CD4-positive, alpha-beta T cell treated with Interleukin-6 at 100 ng/mL for 8 hours (primary cell): ENCODE data around the gene AMOTL2.

Experiments
- DNase-seq: peaks from one replicate; pipeline ENCODE4 v3.0.0-alpha.2; 2020; ENCODE audit warnings: mixed read lengths, low spot score

AMOTL2 gene

DNA sequence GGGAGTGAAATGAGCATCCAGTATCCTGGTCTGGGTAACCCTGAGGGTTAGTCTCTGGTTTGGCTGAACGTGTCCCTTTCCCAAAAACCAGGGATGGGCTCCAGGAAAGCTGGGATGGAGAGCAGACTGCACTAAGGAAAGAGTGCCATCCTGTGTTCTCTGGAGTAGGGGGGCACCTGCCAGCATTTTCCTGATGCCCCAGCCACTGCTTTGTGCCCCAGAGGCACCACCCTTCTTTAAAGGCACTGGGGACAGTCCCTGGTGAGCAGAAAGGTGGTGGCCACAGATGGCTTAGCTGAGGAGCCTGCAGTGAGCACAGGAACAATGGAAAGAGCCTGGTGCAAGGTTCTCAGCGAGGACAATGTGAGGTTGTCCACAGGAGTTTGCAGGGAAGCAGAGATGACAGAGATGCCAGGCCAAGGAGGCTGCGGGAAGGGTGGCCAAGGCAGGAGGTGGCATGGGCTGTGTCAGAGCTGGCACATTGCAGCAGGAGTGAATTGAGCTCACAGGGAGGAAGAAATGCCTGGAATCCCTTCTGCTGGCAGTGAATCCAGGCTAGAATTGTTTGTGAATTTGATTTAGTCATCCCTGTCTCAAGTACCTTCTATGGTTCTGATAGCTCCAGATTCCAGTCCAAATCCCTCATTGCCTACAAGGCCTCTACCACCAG, 39.9 kb downstream of the AMOTL2 start:
- DNase-seq, result no peak

DNA sequence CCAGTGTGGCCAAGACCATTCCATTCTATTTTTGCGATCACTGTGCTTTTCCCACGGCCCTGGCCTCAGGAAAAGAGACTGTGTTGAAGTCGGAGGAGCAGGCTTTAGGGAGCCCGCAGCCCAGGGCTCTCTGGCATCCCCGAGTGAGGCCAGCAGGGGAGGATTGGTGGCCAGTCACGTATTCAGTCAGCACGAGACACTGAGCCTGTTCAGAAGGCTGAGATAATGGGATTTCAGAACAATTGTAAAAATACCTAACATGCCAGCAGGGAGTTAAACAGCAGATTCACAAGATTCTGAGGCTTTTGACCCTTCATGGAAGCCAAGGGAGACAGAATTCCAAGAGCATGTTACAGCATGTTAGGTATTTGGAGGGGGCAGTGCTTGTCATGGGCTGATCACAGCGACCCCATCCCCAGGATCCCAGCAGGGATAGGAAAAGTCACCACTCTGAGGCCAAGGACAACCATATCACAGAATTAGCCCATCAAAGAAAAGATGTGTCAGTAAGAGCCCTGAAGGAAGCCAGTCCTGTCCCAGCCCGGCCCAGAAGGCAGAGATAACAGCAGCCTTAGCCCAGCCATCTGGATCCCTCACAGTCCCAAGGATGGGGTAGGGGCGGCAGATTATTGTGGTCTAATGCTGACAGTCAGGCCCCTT, 40.6 kb downstream of the AMOTL2 start:
- no peak for DNase-seq

DNA sequence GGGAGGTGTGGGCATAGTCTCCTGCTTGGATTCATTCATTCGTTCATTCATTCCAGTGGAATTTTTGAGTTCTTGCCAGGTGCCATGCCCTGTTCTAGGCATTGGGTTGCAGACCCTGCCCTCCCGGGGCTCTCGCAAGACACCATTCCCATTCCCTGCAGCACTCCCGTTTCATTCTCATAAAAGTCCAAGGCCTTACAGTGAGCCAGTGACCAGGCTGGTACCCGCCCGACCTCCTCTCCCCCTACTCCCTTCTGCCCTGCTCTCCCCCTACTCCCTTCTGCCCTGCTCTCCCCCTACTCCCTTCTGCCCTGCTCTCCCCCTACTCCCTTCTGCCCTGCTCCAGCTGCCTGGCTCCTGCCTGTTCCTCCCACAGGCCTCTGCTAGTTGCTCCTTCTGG, 41.9 kb downstream of the AMOTL2 start:
- no peak for DNase-seq

DNA sequence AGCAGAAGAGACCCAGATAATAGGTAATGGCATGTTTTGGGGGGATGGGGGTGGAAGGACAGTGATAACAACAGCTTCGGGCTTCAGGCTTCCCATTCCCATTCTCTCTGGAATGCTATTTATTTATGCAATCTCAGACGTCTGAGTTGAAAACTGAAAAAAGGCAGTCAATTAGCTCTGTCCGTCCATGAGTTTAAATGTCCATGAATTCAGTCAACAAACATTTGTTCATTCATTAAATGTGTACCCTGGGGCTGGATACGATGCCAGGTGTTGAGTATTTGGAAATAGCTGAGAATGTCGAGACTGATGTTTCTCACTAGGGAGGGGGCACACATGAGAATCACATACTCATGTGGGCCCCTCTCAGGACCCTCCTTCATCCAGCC, 42.4 kb downstream of the AMOTL2 start:
- DNase-seq, result no peak

DNA sequence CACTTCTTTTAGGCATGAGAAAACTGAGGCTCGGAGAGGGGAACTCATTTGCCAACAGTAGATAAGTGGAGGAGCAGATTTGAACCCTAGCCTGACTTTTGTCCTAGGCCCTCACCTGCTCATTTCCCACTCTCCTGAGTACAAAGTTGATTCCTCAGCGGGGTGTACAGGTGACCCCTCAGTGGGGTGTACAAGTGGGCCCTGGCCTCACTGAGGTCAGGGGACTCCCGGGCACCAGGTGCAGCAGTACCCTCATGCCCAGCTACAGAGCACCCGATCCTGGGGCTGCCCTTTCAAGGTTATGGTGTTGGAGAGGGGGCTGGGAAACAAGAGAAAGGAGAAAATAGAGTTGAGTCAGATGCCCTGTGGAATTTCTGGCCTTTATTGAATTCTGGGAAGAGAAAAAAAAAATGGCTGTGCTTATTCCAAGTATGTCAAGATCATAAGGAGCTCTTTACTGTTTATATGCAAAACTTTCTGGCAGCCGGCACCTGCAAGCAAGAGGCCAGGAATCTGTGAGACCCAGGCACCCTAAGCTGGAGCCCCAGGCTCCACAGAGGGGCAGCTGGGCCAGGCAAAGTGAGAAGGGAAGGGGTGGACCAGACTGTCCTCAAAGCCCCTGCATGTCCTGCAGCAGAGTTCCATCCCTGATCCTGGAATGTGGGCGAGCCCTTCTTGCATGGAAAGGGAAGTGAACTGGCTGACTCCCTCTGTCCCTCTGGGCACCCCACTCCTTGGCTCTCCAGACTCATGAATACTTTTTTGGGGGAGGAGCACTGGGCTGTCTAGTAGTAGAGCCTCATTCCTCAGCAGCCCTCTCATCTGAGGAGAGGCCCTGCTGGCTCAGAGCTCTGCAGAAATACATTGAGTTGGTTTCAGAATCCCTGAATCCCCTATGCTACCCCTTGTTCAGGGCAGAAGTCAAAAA, 43.1 kb downstream of the AMOTL2 start:
- no peak for DNase-seq

DNA sequence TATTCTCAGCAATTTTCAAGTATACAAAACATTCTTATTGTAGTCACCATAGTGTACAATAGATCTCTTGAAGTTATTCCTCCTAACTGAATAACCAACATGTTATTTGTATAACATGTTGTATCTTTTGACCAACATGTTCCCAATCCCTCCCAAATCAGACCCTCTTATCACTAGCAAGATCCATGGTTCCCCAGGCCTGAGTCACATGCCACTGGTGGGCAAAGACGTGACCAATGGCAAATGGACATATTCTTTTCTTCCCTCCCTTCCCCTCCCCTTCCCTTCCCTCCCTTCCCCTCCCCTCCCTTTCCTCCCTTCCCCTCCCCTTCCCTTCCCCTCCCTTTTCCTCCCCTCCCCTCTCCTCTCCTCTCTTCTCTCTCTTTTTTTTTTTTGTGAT, 45.4 kb downstream of the AMOTL2 start:
- no peak for DNase-seq

DNA sequence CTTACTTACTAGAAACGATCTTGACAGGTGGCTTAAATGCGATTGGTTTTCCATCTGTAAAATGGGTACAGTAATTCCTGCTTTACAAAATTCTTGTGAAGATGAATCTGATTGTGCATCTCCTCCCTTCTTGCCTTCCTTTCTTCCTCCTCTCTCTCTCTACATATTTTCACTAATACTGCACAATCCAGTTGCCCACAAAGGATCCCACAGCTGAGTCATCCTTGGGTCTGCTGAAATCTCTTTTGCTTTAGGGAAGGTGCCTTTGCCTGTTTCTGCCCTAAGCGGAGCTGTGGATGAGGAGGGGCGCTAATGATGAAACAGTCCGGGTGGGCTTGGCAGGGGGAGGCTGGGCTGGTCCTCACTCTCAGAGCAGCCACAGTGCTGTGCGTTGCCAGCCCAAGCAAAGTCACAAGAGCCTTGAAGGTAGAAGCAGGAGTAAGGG, 46.1 kb downstream of the AMOTL2 start:
- no peak for DNase-seq

DNA sequence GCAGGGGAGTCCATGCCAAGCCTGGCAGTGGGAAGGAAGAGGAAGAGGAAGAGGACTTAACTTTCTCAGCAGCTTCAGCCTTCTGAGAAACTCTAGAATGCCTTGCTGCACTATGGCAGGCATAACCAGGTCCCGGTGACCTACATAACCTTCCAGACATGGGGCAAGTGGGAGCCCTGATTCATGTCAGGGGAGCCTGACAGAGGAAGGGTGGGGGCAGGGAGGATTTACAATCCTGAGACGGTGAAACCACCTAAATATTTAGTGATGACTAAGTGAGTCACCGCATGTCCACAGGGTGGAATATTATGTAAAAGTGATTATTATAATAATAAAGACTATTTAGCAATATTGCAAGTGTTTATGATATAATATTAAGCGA, 46.7 kb downstream of the AMOTL2 start:
- DNase-seq, result no peak

DNA sequence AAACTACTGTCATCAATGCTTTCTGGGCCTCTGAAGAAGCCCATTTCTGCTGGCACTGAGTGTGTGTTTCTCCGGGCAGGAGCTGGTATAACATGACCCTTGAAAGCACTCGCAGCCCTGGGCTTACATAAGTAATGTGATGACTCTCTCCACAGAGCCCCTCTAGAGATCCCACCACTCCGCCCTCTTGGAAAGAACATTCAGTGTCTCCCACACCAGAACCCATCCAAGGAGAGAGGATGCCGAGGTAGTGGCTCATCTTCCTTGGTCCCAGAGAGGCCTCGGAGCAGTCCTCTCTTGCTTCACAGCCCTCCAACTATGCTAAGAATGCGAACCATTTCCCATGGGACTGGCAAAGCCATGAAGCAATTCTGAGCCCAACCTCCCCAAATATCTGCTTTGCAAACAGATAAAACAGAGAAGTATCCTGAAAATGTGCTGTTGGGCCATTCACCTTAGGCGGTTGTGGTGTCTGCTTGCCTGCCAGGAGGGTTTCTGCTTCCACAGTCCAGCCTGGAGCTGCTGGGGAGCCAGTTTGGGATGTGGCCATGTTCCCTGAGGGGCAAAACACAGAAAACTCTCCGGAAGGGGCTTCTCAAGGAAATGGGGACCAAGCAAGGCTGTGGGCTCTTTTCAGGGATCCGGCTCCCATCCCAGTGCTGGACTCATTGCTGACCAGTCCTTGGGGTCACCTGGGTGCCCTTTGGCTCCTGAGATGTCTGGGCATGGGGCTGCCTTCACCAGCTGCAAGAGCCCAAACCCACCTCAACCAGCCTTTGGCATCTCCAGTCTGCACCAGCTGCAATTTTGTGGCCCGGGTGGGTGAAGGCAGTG, 47.3 kb downstream of the AMOTL2 start:
- no peak for DNase-seq

DNA sequence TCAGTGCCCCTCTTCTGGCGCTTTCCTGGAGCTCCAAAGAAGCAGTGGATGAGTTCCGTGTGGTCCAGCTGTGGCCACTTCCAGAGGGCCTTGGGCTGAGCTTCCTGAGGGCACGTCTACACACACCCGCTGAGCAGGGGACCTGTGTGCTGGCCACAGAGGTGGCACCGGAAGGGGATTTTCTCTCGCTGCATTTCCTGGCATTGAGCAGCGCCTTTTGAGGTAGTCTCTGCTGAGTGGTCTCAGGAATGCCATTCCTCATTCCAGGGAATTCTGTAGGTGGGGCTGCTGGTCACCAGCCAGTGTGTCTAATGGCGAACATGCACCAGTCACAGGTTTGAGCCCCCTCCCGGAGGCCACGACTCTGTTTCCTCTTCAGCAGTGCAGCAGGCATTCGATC, 48.1 kb downstream of the AMOTL2 start:
- DNase-seq, result no peak

DNA sequence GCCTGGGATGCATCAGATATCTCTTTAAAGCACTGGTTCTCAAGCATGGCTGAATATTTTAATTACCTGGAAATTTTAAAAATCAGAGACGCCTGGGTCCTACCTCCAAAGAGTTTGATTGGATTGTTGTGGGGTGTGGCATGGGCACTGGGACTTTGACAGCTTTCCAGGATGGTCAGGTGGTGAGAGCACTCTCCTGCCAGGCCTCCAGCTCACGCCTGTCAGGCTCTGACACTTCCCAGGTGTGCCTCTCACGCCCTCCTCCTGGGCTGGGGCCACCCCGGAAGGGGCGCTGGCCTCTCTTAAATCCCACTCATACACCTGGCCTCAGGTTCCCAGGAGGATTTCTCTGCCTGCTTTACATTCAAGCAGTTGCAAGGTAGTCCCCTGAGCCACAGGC, 48.5 kb downstream of the AMOTL2 start:
- DNase-seq, result no peak

DNA sequence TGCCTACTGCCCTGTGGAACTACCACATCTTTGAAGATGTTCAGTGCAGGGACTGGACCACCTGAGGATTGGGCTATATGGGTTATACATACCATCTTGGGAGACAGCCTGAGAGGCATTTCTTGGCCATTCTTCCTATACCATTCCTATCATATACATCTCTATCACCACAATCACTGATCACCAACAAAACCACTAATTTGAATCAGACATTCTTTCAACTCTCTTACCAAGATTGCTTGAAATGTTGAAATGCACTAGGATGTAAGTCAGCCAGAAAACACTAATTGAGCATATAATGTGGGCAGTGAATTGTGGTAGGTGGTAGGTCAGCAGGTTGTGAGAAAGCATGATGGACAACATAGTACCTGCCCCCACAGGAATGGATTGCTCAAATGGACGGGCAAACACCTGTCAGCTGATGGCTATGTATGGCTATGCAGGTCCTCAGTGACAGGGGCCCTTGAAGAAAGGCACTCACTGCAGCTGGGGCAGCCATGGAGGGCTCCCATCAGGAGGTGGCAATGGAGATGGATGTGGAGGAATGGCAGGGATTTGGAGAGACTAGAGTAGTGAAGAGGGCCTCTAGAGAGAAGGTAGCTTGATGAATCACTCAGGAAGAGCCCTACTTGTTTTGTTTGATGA, 49.1 kb downstream of the AMOTL2 start:
- no peak for DNase-seq

DNA sequence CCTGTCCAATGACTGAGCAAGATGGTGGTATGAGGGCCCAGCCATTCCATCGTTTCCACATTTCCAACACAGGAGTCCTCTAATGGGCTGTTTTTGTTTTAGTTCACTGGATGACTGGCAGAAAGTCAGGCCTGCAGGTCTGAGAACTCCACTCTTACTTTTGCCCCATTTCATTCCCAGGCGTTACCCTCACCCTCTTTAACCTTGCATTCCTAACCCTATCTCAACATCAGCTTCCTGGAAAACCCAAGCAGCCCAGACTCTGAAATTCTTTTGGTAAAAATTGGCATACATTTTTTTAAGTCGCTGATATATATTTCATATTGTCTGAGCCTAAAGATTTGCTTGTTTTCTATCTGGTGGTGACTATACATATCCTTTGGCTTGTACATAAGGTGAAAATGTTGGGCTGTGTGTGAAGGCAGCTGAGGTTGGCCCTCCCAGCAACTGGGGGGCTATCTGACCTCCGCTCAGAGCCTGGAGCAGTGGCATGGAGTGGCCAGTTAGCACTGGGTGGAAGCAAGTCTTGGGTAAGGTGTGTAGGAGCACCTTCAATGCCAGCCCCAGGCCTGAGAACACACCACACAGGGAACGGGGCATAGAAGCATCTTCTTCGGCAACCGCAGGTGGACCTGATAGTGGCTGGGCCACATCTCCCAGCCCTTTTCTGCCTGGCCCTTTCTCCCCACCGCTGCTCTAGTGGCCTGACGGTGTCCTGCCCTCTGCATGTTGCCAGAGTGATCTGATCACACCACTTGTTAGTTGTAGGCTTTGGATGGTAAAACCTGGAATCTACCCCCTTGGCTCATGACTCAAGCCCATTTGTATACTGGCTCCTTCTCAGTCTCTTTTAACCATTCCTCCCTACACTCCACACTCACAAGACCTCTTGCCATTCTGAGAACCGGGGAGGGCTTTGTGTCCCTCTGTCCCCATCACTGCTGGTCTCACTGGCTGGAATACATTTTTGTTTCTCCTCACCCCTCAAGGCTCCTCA, 50.0 kb downstream of the AMOTL2 start:
- DNase-seq, result no peak

DNA sequence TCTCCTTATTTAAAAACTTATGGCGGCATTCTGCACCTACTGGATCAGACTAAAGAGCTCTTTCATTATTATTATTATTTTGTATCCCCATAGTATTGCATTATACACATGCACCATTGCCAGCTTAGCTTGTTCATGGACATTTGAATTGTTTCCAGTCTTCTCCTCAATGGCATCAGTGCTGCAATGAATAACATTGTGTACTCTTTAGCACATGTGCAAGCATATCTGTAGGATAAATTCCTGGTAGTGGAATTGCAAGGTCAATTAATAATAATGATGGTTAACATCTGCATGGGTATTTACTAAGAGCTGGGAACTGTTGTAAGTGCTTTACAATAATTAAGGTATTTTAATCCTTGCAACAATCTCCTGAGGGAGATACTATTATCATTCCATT, 52.0 kb downstream of the AMOTL2 start:
- DNase-seq, result no peak

DNA sequence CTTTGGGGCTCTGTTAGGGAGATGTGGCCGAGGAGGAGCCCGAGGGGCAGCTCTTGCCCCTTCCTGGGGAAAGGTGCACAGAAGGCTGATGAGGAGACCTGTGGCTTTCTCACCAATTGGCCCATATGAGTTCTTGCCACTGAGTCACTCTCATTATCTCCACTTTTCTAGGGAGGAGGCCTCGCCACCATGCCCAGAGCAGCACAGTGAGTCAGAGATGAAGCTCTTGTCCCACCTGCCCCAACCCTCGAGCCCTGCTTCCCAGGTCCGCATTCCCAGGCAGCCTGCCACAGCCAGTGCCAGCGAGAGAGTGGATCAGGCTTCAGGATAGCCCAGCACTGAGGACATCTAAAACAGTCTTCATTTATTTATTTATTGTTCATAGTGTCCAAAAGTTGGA, 53.5 kb downstream of the AMOTL2 start:
- DNase-seq, result no peak

DNA sequence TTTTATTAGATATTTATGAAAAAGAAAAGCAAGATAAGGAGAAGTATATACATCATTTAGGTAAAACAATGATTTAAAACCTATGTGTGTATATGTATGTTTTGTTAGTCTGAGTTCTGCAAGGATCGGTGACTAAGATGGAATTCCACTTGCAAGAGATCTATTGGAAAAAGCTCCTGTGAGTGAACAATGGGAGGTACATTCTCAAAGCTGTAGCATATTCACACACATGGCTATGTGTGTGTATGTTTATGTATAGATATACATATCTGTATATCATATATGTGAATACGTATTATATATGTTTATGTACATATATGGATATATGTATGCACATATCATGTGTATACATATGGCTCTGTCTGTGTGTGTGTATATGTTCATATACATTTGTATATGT, 54.3 kb downstream of the AMOTL2 start:
- DNase-seq, result no peak

DNA sequence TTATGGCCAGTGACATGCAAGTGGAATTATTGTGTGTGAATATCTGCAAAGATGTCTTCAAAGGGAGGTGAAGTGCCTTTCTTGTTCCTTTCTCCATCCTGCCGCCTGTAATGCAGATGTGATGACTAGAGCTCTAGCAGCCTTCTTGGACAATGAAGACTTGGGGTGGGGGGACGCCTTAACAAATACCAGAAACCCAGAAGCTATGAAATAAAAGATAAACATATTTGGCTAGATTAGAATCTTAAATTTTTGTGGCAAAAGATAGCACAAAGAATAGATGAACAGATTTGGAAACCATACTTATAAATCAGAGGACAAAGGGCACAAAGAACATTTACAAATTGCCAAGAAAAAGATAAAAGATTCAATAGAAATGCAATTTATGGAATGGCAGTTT, 56.1 kb downstream of the AMOTL2 start:
- no peak for DNase-seq

DNA sequence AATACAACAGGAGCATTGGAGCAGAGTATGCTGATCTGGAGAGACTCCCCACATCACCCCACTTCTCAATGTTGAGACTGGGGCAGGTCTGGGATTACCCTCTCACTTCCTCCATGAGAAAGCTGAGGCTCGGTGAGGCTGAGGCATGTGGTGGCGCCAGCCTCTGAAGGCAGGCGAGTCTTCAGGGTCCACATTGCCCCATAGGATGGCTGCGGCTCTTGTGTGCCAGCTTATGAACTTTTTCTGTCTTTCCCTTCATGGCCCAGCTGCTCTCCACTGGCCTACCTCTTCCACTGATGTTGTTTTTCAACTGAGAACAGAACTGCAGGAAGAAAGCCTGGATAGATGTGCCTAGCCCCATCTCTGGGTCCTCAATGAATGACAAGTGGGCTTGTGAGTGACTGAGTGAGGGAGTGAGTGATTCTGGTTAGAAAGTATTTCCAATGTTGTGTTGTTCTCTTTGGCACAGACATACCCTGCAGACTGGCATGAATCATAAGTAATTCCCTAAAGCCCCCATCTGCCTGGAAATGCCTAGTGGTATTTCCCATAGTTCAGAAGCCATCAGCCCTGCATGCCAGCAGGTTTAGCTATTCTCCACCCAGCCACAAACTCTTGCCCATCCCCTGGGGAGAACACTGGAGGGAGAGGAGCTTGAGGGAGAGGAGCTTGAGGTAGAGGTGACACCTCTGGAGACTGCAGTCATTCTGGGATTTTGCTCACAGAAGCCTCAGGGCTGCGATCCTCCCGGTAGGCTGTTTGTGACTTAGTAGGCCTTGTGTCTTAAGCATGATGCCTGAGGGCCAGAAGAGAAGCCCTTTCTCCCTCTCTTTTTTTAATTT, 56.9 kb downstream of the AMOTL2 start:
- DNase-seq, result no peak
